ENCODE data around the gene WNT7A.

GRCh38 chr3:13867732-13868131 is 12.1 kb downstream of the WNT7A start:
- no peak for TF ChIP-seq EZH2 (IDR thresholded peaks at IDR 0.05; ENCODE audit: borderline replicate concordance, low read depth, low read length, severe bottlenecking)
- TF ChIP-seq CTCF (IDR thresholded peaks at IDR 0.05; ENCODE audit: extremely low read depth in 1 of 2, insufficient read depth in 1 of 2, low read depth in 1 of 2, low read length in 2 of 2) = no peak
- no peak for TF ChIP-seq MAX (IDR thresholded peaks at IDR 0.05; ENCODE audit: insufficient read depth, insufficient read length)
- no peak for TF ChIP-seq POLR2AphosphoS5 (IDR thresholded peaks at IDR 0.05; ENCODE audit: insufficient read depth, low read depth, low read length)
